K562 (cell line): ENCODE data around the gene PRSS56. TPM values are rescaled to one million over a fixed set of nuclear protein-coding genes. Genes with fewer than 3 reads are reported as not detected.

Source experiments
- ATAC-seq: fragments of 200-7000 bp; cut with Tn5 transposase; 3 replicates; pipeline ENCODE4 v1.9.1; 2020; ENCODE audit warnings: moderate library complexity
- BruUV-seq: library from RNA; stranded (reverse); fragments of 400-500 nt; replicated peaks from 2 replicates; lab custom pipeline; 2021; lab: Mats Ljungman, UMichigan
- CTCF ChIA-PET: fragments of 300-600 bp; formaldehyde crosslinking; extraction: SDS; loops from one replicate; lab custom pipeline; 2021; ENCODE audit warnings: low intra/inter-chr PET ratio; lab: Yijun Ruan, JAX
- POLR2A ChIA-PET: fragments of 300-600, 350-650 bp; sonication (Branson Sonifier 250); formaldehyde crosslinking; extraction: SDS; loops from one replicate; lab custom pipeline; 2021; ENCODE audit warnings: antibody characterized with exemption, inconsistent platforms; lab: Yijun Ruan, JAX
- DNase-seq, 4 experiments: peaks; one replicate each; pipeline versions ENCODE4 v3.0.0 to v3.0.0-alpha.2; 2011 to 2018; ENCODE audit warnings: low spot score in 3 of 4, mixed read lengths in 3 of 4; ENCODE audit errors: extremely low read depth in 1 of 4
- FAIRE-seq: peaks from 2 replicates; lab custom pipeline; 2011; peaks lifted over from hg19 to GRCh38; lab: Jason Lieb, UNC
- H2AFZ ChIP-seq: 2 replicates; pipeline ENCODE4 v1.6.0; 2011; ENCODE audit warnings: low read depth, low read length, control low read depth, inconsistent platforms
- H3K27ac ChIP-seq: fragments of 200-600 bp; 3 replicates; pipeline ENCODE4 v1.8.0; 2011; ENCODE audit warnings: low read depth, mild to moderate bottlenecking, control low read depth, inconsistent platforms, low read length, moderate library complexity, mixed read lengths; ENCODE audit errors: extremely low read depth
- H3K27me3 ChIP-seq, 2 experiments: fragments of 300-600 bp in 1 of 2; 2 replicates in 1 of 2; 3 replicates in 1 of 2; pipeline versions ENCODE4 v1.6.0 to v1.8.0; 2011; ENCODE audit warnings: inconsistent platforms in 2 of 2, low read length in 2 of 2, mild to moderate bottlenecking in 1 of 2, mixed read lengths in 1 of 2, moderate library complexity in 1 of 2; ENCODE audit not compliant: control insufficient read depth in 2 of 2, insufficient read depth in 2 of 2
- H3K36me3 ChIP-seq: fragments of 300-600 bp; 3 replicates; pipeline ENCODE4 v1.8.0; 2011; ENCODE audit warnings: mild to moderate bottlenecking, low read length, inconsistent platforms; ENCODE audit not compliant: control insufficient read depth, insufficient read depth
- H3K4me1 ChIP-seq, 2 experiments: fragments of 200-600 bp in 1 of 2; replicated peaks in 1 of 2; 2 replicates in 1 of 2; 3 replicates in 1 of 2; pipeline versions ENCODE4 v1.5.1 to v1.8.0; 2011; ENCODE audit warnings: inconsistent platforms in 2 of 2, low read length in 2 of 2, mild to moderate bottlenecking in 1 of 2, mixed read lengths in 1 of 2, moderate library complexity in 1 of 2; ENCODE audit not compliant: control insufficient read depth in 2 of 2, insufficient read depth in 2 of 2
- H3K4me2 ChIP-seq: 2 replicates; pipeline ENCODE4 v1.6.1; 2011; ENCODE audit warnings: low read length, control low read depth, inconsistent platforms, mixed read lengths; ENCODE audit not compliant: insufficient read depth
- H3K4me3 ChIP-seq: fragments of 200-600 bp; sonication (generic), shearing (Covaris generic); 2 replicates; pipeline ENCODE4 v1.5.1; 2016; ENCODE audit warnings: control low read depth, inconsistent platforms
- H3K79me2 ChIP-seq: fragments of 200-600 bp; 3 replicates; pipeline ENCODE4 v1.8.0; 2011; ENCODE audit warnings: low read length, inconsistent platforms; ENCODE audit not compliant: control insufficient read depth, insufficient read depth
- H3K9ac ChIP-seq, 2 experiments: 2 replicates each; pipeline versions ENCODE4 v1.6.0 to v1.6.1; 2011; ENCODE audit warnings: low read depth in 2 of 2, low read length in 2 of 2, control low read depth in 1 of 2, inconsistent platforms in 1 of 2, mild to moderate bottlenecking in 1 of 2, mixed read lengths in 1 of 2; ENCODE audit not compliant: insufficient read depth in 1 of 2
- H3K9me1 ChIP-seq: one replicate; pipeline ENCODE4 v1.6.0; 2011; ENCODE audit warnings: inconsistent platforms, mild to moderate bottlenecking, low read length, moderate library complexity; ENCODE audit not compliant: control insufficient read depth, insufficient read depth
- H3K9me3 ChIP-seq: replicated peaks from 2 replicates; pipeline ENCODE4 v1.5.1; 2011; ENCODE audit warnings: low read depth, low read length, inconsistent platforms; ENCODE audit not compliant: control insufficient read depth, insufficient read depth
- H4K20me1 ChIP-seq: replicated peaks from 2 replicates; pipeline ENCODE4 v1.6.1; 2011; ENCODE audit warnings: low read length, inconsistent platforms, mixed read lengths; ENCODE audit not compliant: control insufficient read depth, insufficient read depth
- GTF2B ChIP-seq: IDR thresholded peaks from 2 replicates; pipeline ENCODE4 v1.6.1; 2011; ENCODE audit not compliant: insufficient read length; ENCODE audit errors: extremely low read depth
- MXI1 ChIP-seq: IDR thresholded peaks from 2 replicates; pipeline ENCODE4 v1.6.1; 2011; ENCODE audit warnings: low read depth, mild to moderate bottlenecking, improper control_type of control experiment, low read length
- MYNN ChIP-seq, 2 experiments: sonication (generic); formaldehyde crosslinking in 1 of 2; IDR thresholded peaks; 2 replicates each; pipeline versions ENCODE4 v1.5.0 to v1.6.1; 2016 to 2020; ENCODE audit warnings: antibody characterized with exemption in 1 of 2, missing genetic modification reagents in 1 of 2
- RBM25 ChIP-seq: fragments of 200-400 bp; formaldehyde crosslinking; IDR thresholded peaks from 2 replicates; pipeline ENCODE4 v1.6.1; 2018; ENCODE audit warnings: low read length, low read depth, moderate library complexity; ENCODE audit not compliant: severe bottlenecking
- RFX1 ChIP-seq: fragments of 450-650 bp; IDR thresholded peaks from 2 replicates; pipeline ENCODE4 v1.6.1; 2016; ENCODE audit warnings: mild to moderate bottlenecking, moderate library complexity
- XRCC3 ChIP-seq: fragments of 450-650 bp; IDR thresholded peaks from 2 replicates; pipeline ENCODE4 v1.6.1; 2017; ENCODE audit warnings: mild to moderate bottlenecking, moderate library complexity
- WGBS: fragments of 100-300 bp; shearing (Covaris generic); methylation state at CpG from one replicate; pipeline ENCODE4 v1.1.6; 2016; ENCODE audit warnings: low coverage, mixed read lengths; ENCODE audit not compliant: insufficient coverage; ENCODE audit errors: missing lambda C conversion rate; 5-methylcytosine and 5-hydroxymethylcytosine counted together
- in situ Hi-C: fragments of 300-500 bp; cut with MboI; formaldehyde crosslinking; loops from 4 replicates; pipeline ENCODE4 v1.15.0; 2018; ENCODE audit warnings: inconsistent platforms, mixed read lengths
- intact Hi-C: fragments of 100-400 bp; cut with micrococcal nuclease; formaldehyde crosslinking; loops from 2 replicates; pipeline ENCODE4 v1.14.2; 2022
- polyA plus RNA-seq, 8 experiments: library from polyadenylated mRNA; depleted of rRNA in 4 of 8; stranded (reverse) in 5 of 8; unstranded in 3 of 8; fragments of >200 nt; fragmentation: Nextera tagmentation in 2 of 8; fragmentation: Illumina TruSeq in 1 of 8; extraction: Ambion mirVana in 2 of 8; extraction: Trizol in 1 of 8; gene quantifications; 2 replicates each; pipeline versions ENCODE4 v1.2.1 to v1.2.3, GENCODE V29; 2011 to 2014; ENCODE audit warnings: inconsistent platforms in 1 of 8, missing spikeins in 1 of 8
- total RNA-seq, 7 experiments: library from RNA; depleted of rRNA in 6 of 7; stranded (reverse); fragments of >200 nt in 6 of 7; fragmentation: Illumina TruSeq in 2 of 7; extraction: Trizol in 2 of 7; gene quantifications; 2 replicates each; pipeline versions ENCODE4 v1.2.1 to v1.2.3, GENCODE V29; 2011 to 2021; ENCODE audit warnings: low replicate concordance in 1 of 7

PRSS56 gene
- total and polyA plus RNA-seq, 9 of the 15 experiments (the other 6 are each of a cell fraction or from before 2014, with no cell fraction given) = not detected

- Histone ChIP-seq H4K20me1 (no peaks in the 10 kb centered on the region), H3K9ac (no peak overlapping the region), H2AFZ (no peak overlapping the region), H3K4me3 (no peak overlapping the region), H3K27me3 (peaks cover 3 to 46% of the 10 kb centered on the region in 2 experiments; a peak in 2 of 5 replicates), H3K36me3 (no peaks in the 10 kb centered on the region), H3K9me3 (no peaks in the 10 kb centered on the region), H3K27ac (no peak overlapping the region), H3K4me1 (peaks cover 0 to 13% of the 10 kb centered on the region in 2 experiments; a peak in 2 of 5 replicates), H3K79me2 (no peaks in the 10 kb centered on the region), H3K4me2 (no peak overlapping the region), H3K9me1 (no peaks in the 10 kb centered on the region)
- 0 out of 2 replicates have a peak, but pooled peaks have one; percentile 30 for TF ChIP-seq MXI1
- TF ChIP-seq RFX1 = peak; percentile 85
- peak; percentile 59 for TF ChIP-seq RBM25
- peak; percentile 92 for TF ChIP-seq MYNN (IDR thresholded peaks at IDR 0.05)
- no peak for TF ChIP-seq MYNN (CRISPR knock-in tag; IDR thresholded peaks at IDR 0.05)
- no peak for TF ChIP-seq XRCC3
- TF ChIP-seq GTF2B = no peak
- POLR2A ChIA-PET = no interaction called here
- CTCF ChIA-PET = no interaction called here
- in situ Hi-C loops = no loop called here
- no peak for ATAC-seq
- no TSS peak for BruUV-seq
- 0% methylated on average over 2 of the region's 2 CpGs for WGBS
- intact Hi-C loops = no loop called here
- DNase-seq = no peak
- FAIRE-seq = no peak
Observed at GRCh38 chr2:232504438-232504837, 15.8 kb upstream of the PRSS56 start.
